ENCODE results near the gene CHD1. TPM values are rescaled to one million over a fixed set of nuclear protein-coding genes. Genes with fewer than 3 reads are reported as not detected.

CHD1 gene
- total and polyA plus RNA-seq, 9 of the 15 experiments (the other 6 are each of a cell fraction or from before 2014, with no cell fraction given) = 27.3 to 133 (median 58.7) TPM

DNA sequence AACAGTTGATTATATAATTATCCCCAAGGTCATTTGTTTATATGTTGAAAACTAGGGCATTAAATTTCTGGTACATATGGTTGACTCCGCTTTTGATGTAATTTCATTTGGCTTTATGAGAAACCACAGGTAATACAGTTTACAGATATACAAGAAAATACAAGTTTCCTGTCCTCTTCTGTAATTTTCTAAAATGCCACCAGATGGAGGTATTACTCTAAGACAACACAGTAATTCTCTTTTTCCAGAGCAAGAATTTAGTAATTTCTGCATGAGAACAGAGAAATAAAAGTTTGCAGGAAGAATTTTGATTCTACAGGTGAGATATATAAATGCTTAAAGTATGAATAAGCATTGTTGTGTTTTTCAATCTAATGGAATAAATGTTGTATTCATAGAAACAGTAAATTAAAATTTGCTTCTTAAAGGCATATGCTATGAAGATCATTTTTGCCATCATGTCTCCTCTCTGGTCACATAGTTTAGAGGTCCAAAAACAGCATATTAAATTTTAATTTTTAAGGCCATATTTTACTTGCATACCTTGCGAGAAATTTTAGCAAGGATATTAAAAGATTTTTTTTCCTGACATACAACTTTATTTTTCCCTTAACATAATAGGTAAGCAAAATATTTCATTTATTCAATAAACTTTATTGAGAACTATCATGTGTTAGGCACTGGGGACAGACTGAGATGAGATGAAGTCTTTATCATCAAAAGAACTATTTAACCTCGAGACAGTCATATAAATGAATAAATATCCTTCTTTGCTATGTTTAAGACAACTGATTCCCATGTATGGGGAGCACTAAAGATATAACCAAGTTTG, 22.7 kb downstream of the CHD1 start (continued):
- TF ChIP-seq KLF1 (tag; IDR thresholded peaks at IDR 0.05) (no peak), SFPQ (IDR thresholded peaks at IDR 0.05; ENCODE audit: low read depth, low read length) (no peak), ZBTB40 (IDR thresholded peaks at IDR 0.05) (peak; percentile 92), ZBTB40 (CRISPR knock-in tag; IDR thresholded peaks at IDR 0.05) (no peak; the same call in 1 of the 2 replicates), CEBPG (CRISPR knock-in tag; IDR thresholded peaks at IDR 0.05) (no peak), CEBPG (tag; conservative IDR thresholded peaks at IDR 0.05 in 1 of 2, IDR thresholded peaks at IDR 0.05 in 1 of 2) (no peak), MTA1 (IDR thresholded peaks at IDR 0.05; ENCODE audit: borderline replicate concordance) (no peak), NFIX (CRISPR knock-in tag; IDR thresholded peaks at IDR 0.05; ENCODE audit: low read depth) (no peak), CTCF (IDR thresholded peaks at IDR 0.05 in 2 of 3, conservative IDR thresholded peaks at IDR 0.05 in 1 of 3; ENCODE audit: insufficient read depth in 2 of 3, low read depth in 1 of 3, low read length in 3 of 3) (peak in 2 of 3 experiments; percentile 43 to 75; a peak in 4 of 6 replicates), NCOA6 (IDR thresholded peaks at IDR 0.05) (no peak)
- TF ChIP-seq, protein P1, sequence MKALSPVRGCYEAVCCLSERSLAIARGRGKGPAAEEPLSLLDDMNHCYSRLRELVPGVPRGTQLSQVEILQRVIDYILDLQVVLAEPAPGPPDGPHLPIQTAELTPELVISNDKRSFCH (CRISPR knock-in tag; IDR thresholded peaks at IDR 0.05) = no peak
- TF ChIP-seq, protein P1 (tag; IDR thresholded peaks at IDR 0.05) = no peak
